Measurements from ENCODE around the gene HAP1. TPM values are rescaled to one million over a fixed set of nuclear protein-coding genes. Genes with fewer than 3 reads are reported as not detected.

The HAP1 gene
- total and polyA plus RNA-seq, 4 donors, result under 0.01 to 0.05 (median 0.03) TPM

- H3K27ac ChIP-seq (ENCODE audit: low read depth in 1 of 2, low read length in 2 of 2), result peak within 1 kb of the TSS; percentile 95 to 99
- peak; percentile 100 for DNase-seq (ENCODE audit: low spot score)
- H3K4me1 ChIP-seq (ENCODE audit: control insufficient read depth in 4 of 4, insufficient read depth in 4 of 4, low read length in 3 of 4), result peaks cover 0 to 26% (median 17%) of the 10 kb centered on the region in 4 donors
- under 1% methylated on average over 81 of the region's 81 CpGs for WGBS
- peak within 1 kb of the TSS; percentile 82 to 89 for H3K9ac ChIP-seq (ENCODE audit: low read depth in 1 of 2, low read length in 2 of 2)
- H3K9me3 ChIP-seq (ENCODE audit: control insufficient read depth in 4 of 4, low read length in 3 of 4), result no peaks in the 10 kb centered on the region
- peaks cover 9 to 41% (median 37%) of the 10 kb centered on the region in 4 donors for H3K36me3 ChIP-seq (ENCODE audit: control insufficient read depth in 4 of 4, insufficient read depth in 3 of 4, low read depth in 1 of 4, low read length in 3 of 4)
- H3K27me3 ChIP-seq (ENCODE audit: control insufficient read depth in 4 of 4, insufficient read depth in 4 of 4, low read length in 3 of 4), result no peaks in the 10 kb centered on the region
- peak within 1 kb of the TSS; percentile 81 to 94 (median 84) for H3K4me3 ChIP-seq (ENCODE audit: low read depth in 1 of 3, low read length in 3 of 3)
- TF ChIP-seq FOXA2 (IDR thresholded peaks at IDR 0.05) (no peak), CTCF (IDR thresholded peaks at IDR 0.05; ENCODE audit: low read depth, low read length, missing input control) (no peak), NR2F2 (IDR thresholded peaks at IDR 0.05) (peak; percentile 91), EGR1 (IDR thresholded peaks at IDR 0.05; ENCODE audit: low read depth in 2 of 2) (peak in 1 of 2 donors; percentile 44), RXRA (IDR thresholded peaks at IDR 0.05) (peak in 1 of 2 donors; percentile 58), YY1 (IDR thresholded peaks at IDR 0.05) (peak; percentile 91), RAD21 (IDR thresholded peaks at IDR 0.05) (no peak), GABPA (IDR thresholded peaks at IDR 0.05 in 1 of 2, conservative IDR thresholded peaks at IDR 0.05 in 1 of 2) (peak; percentile 72 to 93), MAX (IDR thresholded peaks at IDR 0.05) (peak; percentile 37), ZBTB33 (IDR thresholded peaks at IDR 0.05) (no peak), REST (IDR thresholded peaks at IDR 0.05) (peak; percentile 93), SP1 (IDR thresholded peaks at IDR 0.05) (peak; percentile 82), JUND (IDR thresholded peaks at IDR 0.05) (peak; percentile 60 to 82), ATF3 (IDR thresholded peaks at IDR 0.05) (peak; percentile 96), TAF1 (conservative IDR thresholded peaks at IDR 0.05) (peak; percentile 100), HNF4G (IDR thresholded peaks at IDR 0.05) (no peak), FOXA1 (IDR thresholded peaks at IDR 0.05) (peak; percentile 11), HNF4A (conservative IDR thresholded peaks at IDR 0.05) (peak; percentile 53 to 59)
Observed at GRCh38 chr17:41688641-41689496, 45.6 kb downstream of the HAP1 start, which contains the start of gene EIF1. TSS of gene EIF1 (plus strand) at chr17:41688885. CDS start at chr17:41689039, 154 bp downstream.

All from liver (tissue), 9 donors.